GM15510 (cell line): ENCODE data around the gene NPAS3.

ENCODE experiments used
- POLR2A ChIP-seq: IDR thresholded peaks from 3 replicates; pipeline ENCODE4 v1.6.1; 2011; ENCODE audit warnings: borderline replicate concordance; ENCODE audit not compliant: insufficient read length; ENCODE audit errors: extremely low read depth

Gene NPAS3

DNA sequence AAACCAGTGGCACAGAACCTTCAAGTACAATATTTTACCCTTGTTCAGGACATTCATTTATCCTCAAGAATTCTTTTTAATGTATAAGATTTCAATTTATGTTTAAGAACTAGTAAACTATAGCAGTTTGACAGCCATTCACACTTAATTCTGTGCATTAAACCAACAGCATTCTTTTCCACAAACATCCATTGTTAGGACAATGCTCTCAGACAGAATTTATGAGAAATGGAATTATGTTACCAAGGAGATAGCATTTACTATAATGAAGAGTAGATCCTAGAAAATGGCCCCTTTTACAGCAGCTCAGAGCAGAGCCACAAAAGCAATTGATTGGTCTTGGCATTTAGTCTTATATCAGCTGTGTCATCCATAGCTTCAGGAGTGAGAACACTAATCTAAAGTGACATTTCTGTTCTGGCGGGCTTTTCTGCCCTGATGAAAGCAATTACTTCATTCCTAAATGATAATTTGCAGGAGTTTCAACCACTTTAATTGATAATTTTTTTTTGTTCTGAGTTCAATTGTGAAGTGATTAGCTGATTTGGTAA is 268.9 kb downstream of the NPAS3 start:
- TF ChIP-seq POLR2A: no peak

DNA sequence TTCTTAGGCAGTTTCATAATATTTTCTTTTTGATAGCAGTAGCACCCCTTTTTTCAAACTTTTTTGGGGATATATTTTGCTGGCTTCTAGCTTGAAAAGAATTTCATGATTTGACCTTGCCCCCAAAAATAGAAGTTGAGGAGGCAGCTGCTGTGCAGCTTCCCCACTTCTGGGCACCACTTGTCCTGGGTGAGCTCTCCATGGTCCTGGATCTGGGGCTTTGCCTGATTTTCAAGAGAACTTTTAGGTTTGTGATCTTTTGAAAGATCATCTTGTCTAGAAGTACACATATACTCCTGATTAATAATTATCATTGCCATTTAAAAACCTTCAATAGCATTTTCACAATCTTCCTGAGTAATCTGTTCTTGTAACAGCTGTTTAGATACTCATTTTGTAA is 271.6 kb downstream of the NPAS3 start:
- TF ChIP-seq POLR2A: no peak

GRCh38 chr14:33218026-33218425 is 279.3 kb downstream of the NPAS3 start:
- no peak for TF ChIP-seq POLR2A

GRCh38 chr14:33219957-33220356 is 281.3 kb downstream of the NPAS3 start:
- no peak for TF ChIP-seq POLR2A

DNA sequence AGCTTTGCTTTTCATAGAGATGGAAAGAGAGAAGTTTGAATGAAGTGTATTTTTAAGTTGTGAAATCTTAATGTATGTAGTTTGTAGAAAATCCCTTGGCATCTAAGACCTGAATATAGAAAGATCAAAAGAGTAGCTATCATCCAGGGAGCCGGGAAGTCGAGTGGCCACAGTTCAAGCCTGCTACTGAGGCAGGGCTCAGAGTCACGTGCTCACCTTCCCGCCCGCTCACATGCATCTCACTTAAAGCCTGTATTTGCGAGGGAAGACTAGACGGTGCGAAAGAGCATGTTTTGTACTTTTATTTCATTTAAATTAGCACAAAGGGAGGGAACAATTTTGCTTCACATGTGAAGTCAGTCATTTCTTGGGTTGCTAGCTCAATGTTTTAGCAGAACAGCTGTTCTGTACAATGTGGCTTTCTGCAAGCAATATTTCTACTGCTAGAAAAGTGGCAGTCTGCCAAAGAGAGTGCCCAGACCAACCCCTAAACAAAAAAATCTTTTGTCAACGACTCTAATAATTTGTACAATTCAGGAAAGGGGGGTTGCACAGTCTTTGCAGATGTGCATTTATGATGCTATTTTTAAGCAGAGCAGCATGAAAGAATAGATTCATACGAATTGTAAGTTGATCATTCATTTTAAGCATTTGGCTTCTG is 290.7 kb downstream of the NPAS3 start:
- no peak for TF ChIP-seq POLR2A

GRCh38 chr14:33230021-33230420 is 291.3 kb downstream of the NPAS3 start:
- no peak for TF ChIP-seq POLR2A

DNA sequence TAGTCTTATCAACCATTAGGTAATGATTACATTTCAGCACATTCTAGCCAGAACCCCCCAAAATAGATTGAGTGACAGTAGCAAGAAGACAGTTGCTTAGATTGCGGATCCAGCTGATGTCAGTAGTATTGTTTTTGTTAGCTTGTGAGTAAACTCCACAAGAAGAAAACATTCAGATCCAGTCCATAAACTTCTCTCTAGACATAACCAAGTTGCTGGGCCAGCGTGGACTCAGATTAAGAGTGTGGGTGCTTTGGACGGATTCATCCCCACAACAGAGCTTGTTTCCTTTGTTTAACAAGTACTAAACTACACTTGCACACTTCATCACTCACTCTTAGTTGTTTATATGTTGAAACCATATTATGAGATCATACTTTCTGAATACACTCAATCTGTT is 293.4 kb downstream of the NPAS3 start:
- no peak for TF ChIP-seq POLR2A

- no peak for TF ChIP-seq POLR2A
These were observed 298.5 kb downstream of the NPAS3 start for GRCh38 chr14:33237115-33237740.

- TF ChIP-seq POLR2A: no peak
These were observed 300.8 kb downstream of the NPAS3 start for GRCh38 chr14:33239465-33239864.

GRCh38 chr14:33240466-33240865 is 301.8 kb downstream of the NPAS3 start:
- no peak for TF ChIP-seq POLR2A

- TF ChIP-seq POLR2A: no peak
These were observed 302.7 kb downstream of the NPAS3 start for GRCh38 chr14:33241331-33241730.

DNA sequence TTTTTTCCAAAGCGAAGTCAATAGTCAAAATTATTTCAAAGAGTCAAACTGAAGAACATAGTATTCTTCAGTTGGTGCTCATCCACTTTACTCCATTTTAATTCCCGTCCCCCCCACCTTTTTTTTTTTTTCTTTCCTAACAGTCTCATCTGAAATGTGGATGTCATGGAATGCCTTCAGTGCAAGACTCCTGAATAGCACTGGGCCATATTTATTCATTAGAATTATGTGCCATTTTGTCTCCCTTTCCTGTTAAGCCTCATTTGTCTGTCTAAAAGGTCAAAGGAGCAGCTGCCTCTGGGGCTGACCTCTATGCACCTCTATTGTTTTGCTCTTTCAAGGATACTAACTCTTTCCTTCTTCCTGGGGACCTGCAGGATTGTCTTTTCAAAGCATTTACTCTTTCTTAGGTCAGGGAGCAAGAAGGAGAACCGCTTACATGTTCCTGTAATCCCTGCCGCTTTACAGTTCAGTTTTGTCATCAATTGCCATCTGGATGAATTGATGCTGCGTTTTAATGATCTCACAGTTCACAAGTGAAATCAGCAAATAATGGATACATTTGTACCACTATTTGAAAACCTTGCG is 310.6 kb downstream of the NPAS3 start:
- no peak for TF ChIP-seq POLR2A

DNA sequence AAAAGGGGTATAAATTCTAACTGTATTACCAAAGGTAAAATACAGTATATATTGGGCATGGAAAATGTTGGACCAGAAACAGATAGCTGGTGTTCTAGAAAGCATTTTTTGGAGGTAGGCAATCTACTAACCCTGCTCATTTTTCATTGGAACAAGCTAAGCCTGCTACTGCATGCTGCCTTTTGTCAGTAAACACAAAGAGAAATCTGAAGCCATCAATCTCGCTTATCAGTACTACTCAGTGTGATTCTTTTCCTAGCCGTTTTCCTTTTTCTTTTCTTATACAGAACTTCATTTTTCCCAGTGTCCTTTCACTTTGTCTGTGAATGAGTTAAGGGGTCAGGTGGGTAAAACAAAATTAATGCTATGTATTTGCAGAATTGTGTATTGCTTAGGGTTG is 312.3 kb downstream of the NPAS3 start:
- no peak for TF ChIP-seq POLR2A

GRCh38 chr14:33254342-33254741 is 315.7 kb downstream of the NPAS3 start:
- TF ChIP-seq POLR2A: no peak

DNA sequence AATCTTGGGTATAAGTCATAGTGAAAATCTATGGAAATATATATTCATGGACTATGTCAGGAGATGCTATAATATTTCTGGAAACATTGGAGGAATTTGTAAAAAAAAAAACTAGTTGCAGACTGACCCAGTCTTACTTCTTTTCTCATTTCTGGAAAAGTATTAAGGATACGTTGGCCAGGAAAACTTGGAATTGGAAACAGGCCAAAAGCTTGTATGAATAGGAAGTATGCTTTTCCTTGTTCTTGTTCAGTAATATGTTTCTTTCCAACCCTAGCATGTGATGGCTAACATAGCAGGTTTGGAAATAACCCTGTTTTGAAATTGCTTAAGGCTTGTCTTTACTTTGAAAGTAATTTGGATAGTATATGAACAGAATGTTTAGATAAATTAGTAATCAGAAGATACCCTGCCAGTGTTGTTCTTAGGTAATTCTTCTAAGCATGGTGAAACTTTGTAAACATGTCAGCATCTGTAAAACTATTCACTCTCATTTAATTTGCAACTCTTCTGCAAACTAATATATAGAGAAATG is 316.2 kb downstream of the NPAS3 start:
- no peak for TF ChIP-seq POLR2A
